Measurements from ENCODE around the gene LPP. TPM values are rescaled to one million over a fixed set of nuclear protein-coding genes. Genes with fewer than 3 reads are reported as not detected.

The LPP gene
- total and polyA plus RNA-seq, 2 of the 13 experiments (the other 11 are each of a cell fraction or from before 2014, with no cell fraction given) = 19.2 to 29.9 TPM

DNA sequence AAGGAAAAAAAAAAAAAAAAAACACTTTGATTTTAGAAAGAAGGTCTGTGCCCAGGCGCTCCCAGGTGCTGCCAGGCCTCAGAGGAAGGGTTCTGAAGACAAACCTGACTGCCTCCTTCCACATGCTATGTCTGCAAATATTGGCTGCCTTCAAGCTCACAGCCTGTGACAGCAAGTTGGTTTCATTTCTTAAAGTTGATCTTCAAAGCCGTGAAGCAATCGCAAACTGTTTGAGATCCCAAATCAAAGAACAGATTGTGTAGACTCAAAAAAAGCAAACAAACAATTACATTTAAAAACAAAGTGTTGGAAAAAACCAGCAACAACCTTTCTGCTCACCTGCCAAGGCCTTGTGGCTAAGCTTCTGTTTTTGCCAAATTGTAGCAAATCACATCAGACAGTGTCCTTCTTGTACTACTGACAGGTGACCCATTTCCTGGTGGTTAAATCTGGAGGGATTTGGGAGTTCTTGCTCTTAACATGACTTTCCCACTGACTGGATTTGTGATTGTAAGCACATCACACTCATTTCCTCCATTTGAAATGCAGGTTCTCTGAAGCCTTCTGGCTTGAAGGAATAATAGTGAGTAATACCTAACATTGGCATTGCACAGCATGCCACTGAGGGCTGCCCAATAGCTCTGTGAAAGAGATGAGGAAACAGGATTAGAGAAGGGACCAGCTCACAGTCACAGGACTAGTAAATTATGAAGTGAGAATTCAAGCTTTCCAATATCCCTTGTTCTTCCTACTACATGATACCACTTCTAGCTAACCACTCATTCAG lies 502.4 kb downstream of the LPP start:
- H3K27me3 ChIP-seq (ENCODE audit: control insufficient read depth in 1 of 2, insufficient read depth in 2 of 2, low read length in 2 of 2) = no peaks in the 10 kb centered on the region
- POLR2A ChIA-PET = interaction anchor here (1.3 kb wide), 1 partner anchor 90 kb away, joined by 4 read pairs; no protein-coding TSS in a partner anchor
- CTCF ChIA-PET (ENCODE audit: low intra/inter-chr PET ratio, low total read pairs) = no interaction called here
- H3K27ac ChIP-seq (ENCODE audit: extremely low read length, insufficient read depth, low read length) = peak overlapping the region; percentile 5
- no TSS peak for BruUV-seq (replicated peaks)
- H3K4me3 ChIP-seq (replicated peaks in 1 of 3; ENCODE audit: insufficient read depth in 1 of 3, low read depth in 2 of 3, low read length in 3 of 3) = no peak overlapping the region
- no peak for FAIRE-seq
- intact Hi-C loops (cut with micrococcal nuclease; ENCODE audit: unreplicated experiment) (no loop called here), in situ Hi-C loops (cut with HindIII; ENCODE audit: extremely low pct_ligation_motif_present, low pct_unique_long_range_greater_than_20kb) (no loop called here)
- no peak overlapping the region for H3K4me2 ChIP-seq (ENCODE audit: low read depth, low read length)
- 91% methylated on average over 3 of the region's 3 CpGs for WGBS (ENCODE audit: low lambda C conversion rate)
- H2AFZ ChIP-seq (ENCODE audit: low read length) = no peak overlapping the region
- H3K79me2 ChIP-seq (ENCODE audit: insufficient read depth, low read length) = no peaks in the 10 kb centered on the region
- no peak; the same call in 2 of the 3 replicates for ATAC-seq
- DNase-seq (ENCODE audit: low spot score) = no peak
- H3K4me1 ChIP-seq (ENCODE audit: insufficient read depth, low read length) = peaks cover 26% of the 10 kb centered on the region
- no peak overlapping the region for H3K9ac ChIP-seq (ENCODE audit: insufficient read depth, low read depth, low read length)
- H3K9me3 ChIP-seq (ENCODE audit: low read length) = no peaks in the 10 kb centered on the region
- H4K20me1 ChIP-seq (ENCODE audit: insufficient read depth, low read length) = no peaks in the 10 kb centered on the region
- no peaks in the 10 kb centered on the region; a peak in 1 of 5 replicates for H3K36me3 ChIP-seq (replicated peaks in 1 of 2; ENCODE audit: control insufficient read depth in 1 of 2, insufficient read depth in 2 of 2, low read length in 2 of 2)
- no peak for TF ChIP-seq U2AF2 (IDR thresholded peaks at IDR 0.05; ENCODE audit: low read depth, low read length)
- TF ChIP-seq GATAD2A (CRISPR knock-in tag; IDR thresholded peaks at IDR 0.05) = 0 out of 2 replicates have a peak, but pooled peaks have one; percentile 21

GRCh38 chr3:188658606-188659005 lies 504.6 kb downstream of the LPP start:
- ChIA-PET CTCF (ENCODE audit: low intra/inter-chr PET ratio, low total read pairs) (no interaction called here), POLR2A (no interaction called here)
- Histone ChIP-seq H3K9ac (ENCODE audit: insufficient read depth, low read depth, low read length) (no peak overlapping the region), H3K27me3 (ENCODE audit: control insufficient read depth in 1 of 2, insufficient read depth in 2 of 2, low read length in 2 of 2) (no peaks in the 10 kb centered on the region), H4K20me1 (ENCODE audit: insufficient read depth, low read length) (no peaks in the 10 kb centered on the region), H3K79me2 (ENCODE audit: insufficient read depth, low read length) (no peaks in the 10 kb centered on the region), H2AFZ (ENCODE audit: low read length) (no peak overlapping the region), H3K9me3 (ENCODE audit: low read length) (no peaks in the 10 kb centered on the region), H3K4me1 (ENCODE audit: insufficient read depth, low read length) (peaks cover 48% of the 10 kb centered on the region), H3K27ac (ENCODE audit: extremely low read length, insufficient read depth, low read length) (no peak overlapping the region), H3K4me2 (ENCODE audit: low read depth, low read length) (no peak overlapping the region), H3K4me3 (replicated peaks in 1 of 3; ENCODE audit: insufficient read depth in 1 of 3, low read depth in 2 of 3, low read length in 3 of 3) (no peak overlapping the region), H3K36me3 (replicated peaks in 1 of 2; ENCODE audit: control insufficient read depth in 1 of 2, insufficient read depth in 2 of 2, low read length in 2 of 2) (no peaks in the 10 kb centered on the region; a peak in 1 of 5 replicates)
- no peak for FAIRE-seq
- in situ Hi-C loops (cut with HindIII; ENCODE audit: extremely low pct_ligation_motif_present, low pct_unique_long_range_greater_than_20kb) (no loop called here), intact Hi-C loops (cut with micrococcal nuclease; ENCODE audit: unreplicated experiment) (no loop called here)
- WGBS (ENCODE audit: low lambda C conversion rate) = 100% methylated on average over 1 of the region's 1 CpG
- no peak for ATAC-seq
- no peak for DNase-seq (ENCODE audit: low spot score)
- no TSS peak for BruUV-seq (replicated peaks)
- TF ChIP-seq ZNF180 (CRISPR knock-in tag; IDR thresholded peaks at IDR 0.05; ENCODE audit: borderline replicate concordance, low read depth) (no peak), TIGD3 (CRISPR knock-in tag; IDR thresholded peaks at IDR 0.05; ENCODE audit: borderline replicate concordance) (no peak), ZNF614 (CRISPR knock-in tag; IDR thresholded peaks at IDR 0.05; ENCODE audit: borderline replicate concordance) (no peak), ZC3H13 (CRISPR knock-in tag; IDR thresholded peaks at IDR 0.05) (no peak), ZFP62 (CRISPR knock-in tag; IDR thresholded peaks at IDR 0.05) (no peak), MTF1 (CRISPR knock-in tag; IDR thresholded peaks at IDR 0.05) (no peak), PAWR (CRISPR knock-in tag; IDR thresholded peaks at IDR 0.05; ENCODE audit: borderline replicate concordance) (no peak), CERS6 (CRISPR knock-in tag; IDR thresholded peaks at IDR 0.05) (no peak), DMAP1 (CRISPR knock-in tag; IDR thresholded peaks at IDR 0.05) (no peak), GABPB1 (CRISPR knock-in tag; IDR thresholded peaks at IDR 0.05) (no peak), SNRNP70 (IDR thresholded peaks at IDR 0.05; ENCODE audit: low read depth, low read length) (no peak), ZNF672 (CRISPR knock-in tag; IDR thresholded peaks at IDR 0.05) (no peak)
- TF ChIP-seq, protein P1, sequence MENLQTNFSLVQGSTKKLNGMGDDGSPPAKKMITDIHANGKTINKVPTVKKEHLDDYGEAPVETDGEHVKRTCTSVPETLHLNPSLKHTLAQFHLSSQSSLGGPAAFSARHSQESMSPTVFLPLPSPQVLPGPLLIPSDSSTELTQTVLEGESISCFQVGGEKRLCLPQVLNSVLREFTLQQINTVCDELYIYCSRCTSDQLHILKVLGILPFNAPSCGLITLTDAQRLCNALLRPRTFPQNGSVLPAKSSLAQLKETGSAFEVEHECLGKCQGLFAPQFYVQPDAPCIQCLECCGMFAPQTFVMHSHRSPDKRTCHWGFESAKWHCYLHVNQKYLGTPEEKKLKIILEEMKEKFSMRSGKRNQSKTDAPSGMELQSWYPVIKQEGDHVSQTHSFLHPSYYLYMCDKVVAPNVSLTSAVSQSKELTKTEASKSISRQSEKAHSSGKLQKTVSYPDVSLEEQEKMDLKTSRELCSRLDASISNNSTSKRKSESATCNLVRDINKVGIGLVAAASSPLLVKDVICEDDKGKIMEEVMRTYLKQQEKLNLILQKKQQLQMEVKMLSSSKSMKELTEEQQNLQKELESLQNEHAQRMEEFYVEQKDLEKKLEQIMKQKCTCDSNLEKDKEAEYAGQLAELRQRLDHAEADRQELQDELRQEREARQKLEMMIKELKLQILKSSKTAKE (CRISPR knock-in tag; IDR thresholded peaks at IDR 0.05; ENCODE audit: borderline replicate concordance) = no peak
